ENCODE data around the gene PLK1.

PLK1 gene

GRCh38 chr16:23679986-23680336 is 1.3 kb downstream of the PLK1 start:
- ATAC-seq, result no peak
- TF ChIP-seq SNAI2 (CRISPR knock-in tag; IDR thresholded peaks at IDR 0.05) (no peak), POU6F1 (CRISPR knock-in tag; IDR thresholded peaks at IDR 0.05; ENCODE audit: borderline replicate concordance, low read depth) (no peak), ZNF565 (CRISPR knock-in tag; conservative IDR thresholded peaks at IDR 0.05; ENCODE audit: low read depth) (no peak), TCF4 (CRISPR knock-in tag; IDR thresholded peaks at IDR 0.05; ENCODE audit: borderline replicate concordance) (no peak), ARNTL (CRISPR knock-in tag; IDR thresholded peaks at IDR 0.05; ENCODE audit: borderline replicate concordance, low read depth) (no peak), CSDC2 (CRISPR knock-in tag; IDR thresholded peaks at IDR 0.05) (no peak), ZFP30 (CRISPR knock-in tag; IDR thresholded peaks at IDR 0.05) (no peak), CREB5 (CRISPR knock-in tag; IDR thresholded peaks at IDR 0.05; ENCODE audit: low read depth) (no peak), PATZ1 (CRISPR knock-in tag; IDR thresholded peaks at IDR 0.05; ENCODE audit: borderline replicate concordance) (no peak), CSRNP3 (CRISPR knock-in tag; IDR thresholded peaks at IDR 0.05) (no peak)

GRCh38 chr16:23682181-23682580 is 3.5 kb downstream of the PLK1 start:
- TF ChIP-seq PPARA (CRISPR knock-in tag; IDR thresholded peaks at IDR 0.05; ENCODE audit: borderline replicate concordance) (no peak), ZC3H10 (CRISPR knock-in tag; IDR thresholded peaks at IDR 0.05) (no peak), ARNTL (CRISPR knock-in tag; IDR thresholded peaks at IDR 0.05; ENCODE audit: borderline replicate concordance, low read depth) (no peak), TOX (CRISPR knock-in tag; IDR thresholded peaks at IDR 0.05; ENCODE audit: borderline replicate concordance) (no peak), ZFP30 (CRISPR knock-in tag; IDR thresholded peaks at IDR 0.05) (no peak), ZNF70 (CRISPR knock-in tag; IDR thresholded peaks at IDR 0.05) (no peak), ZNF565 (CRISPR knock-in tag; conservative IDR thresholded peaks at IDR 0.05; ENCODE audit: low read depth) (no peak), ZFP3 (CRISPR knock-in tag; IDR thresholded peaks at IDR 0.05) (no peak), OSR1 (CRISPR knock-in tag; IDR thresholded peaks at IDR 0.05) (no peak)
- ATAC-seq, result no peak

DNA sequence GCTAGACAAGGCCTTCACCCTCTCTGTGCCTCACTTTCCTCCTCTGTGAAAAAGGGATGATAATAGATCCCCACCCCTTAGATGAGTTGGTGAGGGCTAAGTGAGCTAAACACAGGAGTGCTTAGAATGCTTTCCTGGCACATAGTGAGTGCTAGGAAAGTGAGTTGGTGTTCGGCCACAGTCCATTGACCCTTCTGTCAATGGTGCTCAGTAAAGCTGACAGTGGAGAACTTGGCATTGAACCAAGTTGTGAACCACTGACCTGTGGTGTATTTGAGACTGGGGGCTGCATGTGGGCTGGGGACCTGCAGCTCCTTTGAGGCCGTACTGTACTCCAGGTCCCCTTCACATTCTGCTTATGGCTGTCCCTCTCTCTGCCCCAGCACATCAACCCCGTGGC is 4.8 kb downstream of the PLK1 start:
- ATAC-seq, result no peak

More for the DNA sequence above, 4.8 kb downstream of the PLK1 start:
- no peak for TF ChIP-seq TCF4 (CRISPR knock-in tag; IDR thresholded peaks at IDR 0.05; ENCODE audit: borderline replicate concordance)
- TF ChIP-seq TOX (CRISPR knock-in tag; IDR thresholded peaks at IDR 0.05; ENCODE audit: borderline replicate concordance), result no peak
- TF ChIP-seq CSDC2 (CRISPR knock-in tag; IDR thresholded peaks at IDR 0.05), result no peak
- no peak for TF ChIP-seq PPARA (CRISPR knock-in tag; IDR thresholded peaks at IDR 0.05; ENCODE audit: borderline replicate concordance)
- no peak for TF ChIP-seq OSR1 (CRISPR knock-in tag; IDR thresholded peaks at IDR 0.05)
- no peak for TF ChIP-seq RARB (CRISPR knock-in tag; IDR thresholded peaks at IDR 0.05)
- no peak for TF ChIP-seq SNAI2 (CRISPR knock-in tag; IDR thresholded peaks at IDR 0.05)
- no peak for TF ChIP-seq ESRRG (CRISPR knock-in tag; IDR thresholded peaks at IDR 0.05)
- no peak for TF ChIP-seq ZNF70 (CRISPR knock-in tag; IDR thresholded peaks at IDR 0.05)
- no peak for TF ChIP-seq CSRNP3 (CRISPR knock-in tag; IDR thresholded peaks at IDR 0.05)
- TF ChIP-seq CREB5 (CRISPR knock-in tag; IDR thresholded peaks at IDR 0.05; ENCODE audit: low read depth), result no peak
- no peak for TF ChIP-seq PATZ1 (CRISPR knock-in tag; IDR thresholded peaks at IDR 0.05; ENCODE audit: borderline replicate concordance)
- no peak for TF ChIP-seq BACH2 (CRISPR knock-in tag; IDR thresholded peaks at IDR 0.05; ENCODE audit: borderline replicate concordance)
- no peak for TF ChIP-seq ARNTL (CRISPR knock-in tag; IDR thresholded peaks at IDR 0.05; ENCODE audit: borderline replicate concordance, low read depth)
- TF ChIP-seq ZC3H10 (CRISPR knock-in tag; IDR thresholded peaks at IDR 0.05), result no peak
- no peak for TF ChIP-seq ZFP30 (CRISPR knock-in tag; IDR thresholded peaks at IDR 0.05)
- no peak for TF ChIP-seq ZNF565 (CRISPR knock-in tag; conservative IDR thresholded peaks at IDR 0.05; ENCODE audit: low read depth)
